CD4-positive, alpha-beta T cell treated with Interleukin-10 for 1 hour (primary cell): ENCODE measurements around the gene NEMF.
"Not testable (repeated sequence)": the region's sequence is repeated elsewhere in the genome, so short reads cannot be mapped to it uniquely, and the experiment has no call there.

Source experiments
- DNase-seq: peaks from one replicate; pipeline ENCODE4 v3.0.0-alpha.2; 2020

NEMF gene

DNA sequence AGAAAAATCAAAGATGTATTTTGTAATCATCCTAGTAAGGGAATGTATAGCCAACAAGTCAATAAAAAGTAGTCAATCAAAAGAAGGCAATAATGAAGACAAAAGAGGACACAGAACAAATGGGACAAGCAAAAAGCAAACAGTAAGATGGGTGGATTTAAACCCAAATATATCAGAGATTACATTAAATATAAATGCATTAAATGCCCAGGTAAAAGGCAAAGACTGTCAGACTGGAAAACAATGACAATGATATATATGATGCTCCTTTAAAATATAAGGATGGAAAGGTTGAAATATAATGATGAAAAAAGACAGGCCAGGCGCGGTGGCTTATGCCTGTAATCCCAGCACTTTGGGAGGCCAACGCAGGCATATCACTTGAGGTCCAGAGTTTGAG is 35.7 kb downstream of the NEMF start:
- no peak for DNase-seq

DNA sequence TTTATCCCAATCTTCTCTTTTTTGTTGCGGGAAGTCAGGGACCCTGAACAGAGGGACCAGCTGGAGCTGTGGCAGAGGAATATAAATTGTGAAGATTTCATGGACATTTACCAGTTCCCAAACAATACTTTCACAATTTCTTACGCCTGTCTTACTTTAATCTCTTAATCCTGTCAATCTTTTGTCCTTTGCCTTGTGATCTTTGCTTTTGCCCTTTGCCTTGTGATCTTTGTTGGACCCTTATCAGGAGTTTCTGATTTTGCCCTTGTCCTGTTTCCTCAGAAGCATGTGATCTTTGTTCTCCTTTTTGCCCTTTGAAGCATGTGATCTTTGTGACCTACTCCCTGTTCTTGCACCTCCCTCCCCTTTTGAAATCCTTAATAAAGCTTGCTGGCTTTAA is 36.5 kb downstream of the NEMF start:
- not testable (repeated sequence) for DNase-seq

DNA sequence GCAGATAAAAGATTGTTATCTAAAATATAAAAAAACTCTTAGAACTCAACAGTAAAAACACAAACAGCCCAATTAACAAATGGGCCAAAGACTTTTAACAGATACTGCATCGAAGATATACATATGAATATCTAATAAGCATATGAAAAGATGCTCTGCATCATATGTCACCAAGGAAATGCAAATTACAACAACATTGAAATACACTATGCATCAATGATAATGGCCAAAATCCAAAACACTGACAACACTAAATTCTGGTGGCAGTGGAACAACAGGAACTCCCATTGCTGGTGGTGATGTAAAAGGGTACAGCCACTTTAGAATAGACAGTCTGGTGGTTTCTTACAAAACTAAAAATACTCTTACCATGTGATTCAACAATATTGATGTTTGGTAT is 43.8 kb downstream of the NEMF start:
- no peak for DNase-seq

DNA sequence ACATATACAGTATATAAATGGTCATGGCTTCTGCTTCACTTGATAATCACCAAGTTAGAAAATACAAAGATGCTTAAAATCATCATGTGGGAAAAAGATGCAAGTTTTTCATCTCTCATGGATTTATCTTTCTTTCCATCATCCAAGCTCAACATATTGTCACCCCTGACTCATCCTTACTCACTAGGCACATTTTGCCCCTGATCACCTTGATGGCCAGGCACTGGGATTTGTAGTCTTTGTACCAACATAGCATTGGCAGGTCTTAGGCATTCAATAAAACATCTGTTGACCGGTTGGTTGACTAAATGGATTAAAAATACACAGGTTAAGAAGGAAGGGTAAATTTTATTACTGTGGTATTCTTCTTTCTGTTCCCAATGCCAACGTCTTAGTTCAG is 56.6 kb downstream of the NEMF start:
- DNase-seq = no peak

DNA sequence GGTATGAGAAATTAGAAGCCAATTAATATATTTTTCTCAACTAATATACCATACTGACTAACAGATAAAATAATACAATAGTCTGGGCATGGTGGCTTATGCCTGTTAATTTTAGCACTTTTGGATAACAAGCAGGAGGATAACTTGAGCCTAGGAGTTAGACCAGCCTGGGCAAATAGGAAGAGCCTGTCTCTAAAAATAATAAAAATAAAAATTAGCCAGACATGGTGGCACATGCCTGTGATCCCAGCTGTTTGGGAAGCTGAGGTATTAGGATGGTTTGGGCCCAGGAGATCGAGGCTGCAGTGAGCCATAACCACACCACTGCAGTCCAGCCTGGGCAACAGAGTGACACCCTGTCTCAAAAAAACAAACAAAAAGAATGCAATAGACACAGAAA is 60.0 kb downstream of the NEMF start:
- no peak for DNase-seq

DNA sequence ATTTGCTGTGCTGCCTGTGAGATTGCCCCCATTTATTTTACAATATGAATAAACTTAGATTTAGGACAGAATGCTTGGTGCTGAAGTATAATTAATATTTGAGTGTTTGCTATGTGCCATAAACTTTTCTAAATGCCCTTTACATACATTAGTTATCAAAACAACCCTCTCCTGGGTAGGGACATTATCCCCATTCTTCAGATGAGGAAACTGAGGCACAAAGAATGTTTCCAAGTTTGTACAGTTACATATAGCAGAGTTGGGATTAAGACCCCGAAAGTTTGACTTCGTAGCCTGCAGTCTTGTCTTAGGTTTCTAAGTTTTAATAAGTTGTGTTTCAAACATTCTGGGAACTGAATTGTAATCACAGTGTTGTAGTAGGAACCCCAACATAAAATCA is 66.3 kb downstream of the NEMF start:
- DNase-seq = no peak

DNA sequence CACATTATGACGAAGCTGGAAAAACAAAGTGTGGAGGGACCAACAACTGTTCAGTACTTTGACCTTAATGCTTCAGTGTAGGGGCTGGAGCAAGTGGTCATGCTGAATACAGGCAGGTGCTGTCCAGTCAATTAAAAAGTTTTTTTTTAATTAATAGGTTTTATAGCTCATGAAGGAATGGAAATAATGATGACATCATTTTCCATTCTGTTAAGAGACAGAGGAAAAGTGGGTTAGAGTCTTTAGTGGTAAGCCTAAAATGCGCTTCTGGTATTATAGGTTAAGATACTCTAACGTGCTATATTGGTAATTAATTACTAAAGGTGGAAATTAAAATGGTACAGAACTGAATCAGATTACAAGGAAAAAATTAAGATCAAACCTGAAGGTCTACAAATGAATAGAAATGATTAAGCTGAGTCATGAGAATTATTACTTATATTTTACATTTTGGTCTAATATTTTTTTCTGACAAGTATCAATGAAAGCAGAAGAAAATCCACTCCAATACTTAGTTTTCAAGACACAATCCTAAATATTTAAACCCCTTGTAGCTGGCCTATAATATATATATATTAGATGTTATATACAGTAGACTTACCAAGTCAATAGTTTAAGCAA is 69.1 kb downstream of the NEMF start:
- no peak for DNase-seq

DNA sequence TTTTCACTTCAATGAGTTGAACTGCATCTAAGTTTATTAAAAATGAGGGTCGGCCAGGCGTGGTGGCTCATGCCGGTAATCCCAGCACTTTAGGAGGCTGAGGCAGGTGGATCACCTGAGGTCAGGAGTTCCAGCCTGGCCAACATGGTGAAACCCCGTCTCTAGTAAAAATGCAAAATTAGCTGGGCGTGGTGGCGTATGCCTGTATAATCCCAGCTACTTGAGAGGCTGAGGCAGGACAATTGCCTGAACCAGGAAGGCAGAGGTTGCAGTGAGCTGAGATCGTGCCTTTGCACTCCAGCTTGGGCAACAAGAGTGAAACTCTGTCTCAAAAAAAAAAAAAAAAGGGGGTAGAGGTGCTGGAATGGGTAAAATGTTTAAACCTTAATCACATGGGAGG is 71.5 kb downstream of the NEMF start:
- DNase-seq = not testable (repeated sequence)

DNA sequence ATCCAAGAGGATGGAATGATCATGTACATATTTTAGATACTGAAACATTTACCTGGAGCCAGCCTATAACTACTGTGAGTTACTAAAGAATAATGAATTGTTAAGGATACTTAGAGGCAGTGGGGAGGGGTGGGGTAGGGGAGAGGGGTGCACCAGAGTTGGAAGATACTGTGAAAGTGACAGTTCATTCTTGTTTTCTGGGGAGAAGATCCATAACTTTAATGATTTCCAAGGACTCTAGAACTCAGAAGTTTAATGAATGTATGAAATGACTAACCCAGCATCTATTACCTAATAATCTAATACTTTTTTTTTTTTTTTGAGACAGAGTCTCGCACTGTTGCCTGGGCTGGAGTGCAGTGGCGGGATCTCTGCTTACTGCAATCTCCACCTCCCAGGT is 74.2 kb downstream of the NEMF start:
- DNase-seq = no peak

DNA sequence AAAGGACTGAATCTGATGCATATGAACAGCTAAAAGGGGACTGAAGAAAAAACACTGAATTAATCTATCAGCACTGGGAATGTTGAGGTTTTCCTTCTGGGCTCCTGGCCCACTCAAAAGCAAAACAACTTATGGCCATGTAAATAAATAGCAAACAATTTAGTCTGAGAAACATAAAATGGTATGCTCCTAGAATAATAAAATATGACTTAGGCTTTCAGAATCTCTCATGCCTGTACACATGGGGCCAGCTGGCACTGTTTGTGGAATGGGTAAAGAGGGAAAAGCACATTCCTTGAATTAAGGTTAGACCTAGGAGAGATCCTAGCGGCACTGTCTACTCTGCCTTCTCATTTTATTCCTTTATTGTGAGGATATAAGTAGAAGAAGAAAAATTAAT is 78.5 kb downstream of the NEMF start:
- DNase-seq = no peak

DNA sequence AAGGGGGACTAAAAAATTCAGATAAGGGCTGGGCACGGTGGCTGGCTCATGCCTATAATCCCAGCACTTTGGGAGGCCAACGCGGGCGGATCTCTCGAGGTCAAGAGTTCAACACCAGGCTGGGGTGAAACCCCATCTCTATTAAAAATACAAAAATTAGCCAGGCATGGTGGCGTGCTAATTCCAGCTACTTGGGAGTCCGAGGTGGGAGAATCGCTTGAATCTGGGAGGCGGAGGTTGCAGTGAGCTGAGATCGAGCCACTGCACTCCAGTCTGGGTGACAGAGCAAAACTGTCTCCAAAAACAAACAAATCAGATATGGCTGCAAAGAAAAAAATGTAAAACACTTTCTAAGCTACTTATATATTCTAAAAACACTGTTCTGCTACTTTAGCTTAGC is 80.9 kb downstream of the NEMF start:
- not testable (repeated sequence) for DNase-seq

DNA sequence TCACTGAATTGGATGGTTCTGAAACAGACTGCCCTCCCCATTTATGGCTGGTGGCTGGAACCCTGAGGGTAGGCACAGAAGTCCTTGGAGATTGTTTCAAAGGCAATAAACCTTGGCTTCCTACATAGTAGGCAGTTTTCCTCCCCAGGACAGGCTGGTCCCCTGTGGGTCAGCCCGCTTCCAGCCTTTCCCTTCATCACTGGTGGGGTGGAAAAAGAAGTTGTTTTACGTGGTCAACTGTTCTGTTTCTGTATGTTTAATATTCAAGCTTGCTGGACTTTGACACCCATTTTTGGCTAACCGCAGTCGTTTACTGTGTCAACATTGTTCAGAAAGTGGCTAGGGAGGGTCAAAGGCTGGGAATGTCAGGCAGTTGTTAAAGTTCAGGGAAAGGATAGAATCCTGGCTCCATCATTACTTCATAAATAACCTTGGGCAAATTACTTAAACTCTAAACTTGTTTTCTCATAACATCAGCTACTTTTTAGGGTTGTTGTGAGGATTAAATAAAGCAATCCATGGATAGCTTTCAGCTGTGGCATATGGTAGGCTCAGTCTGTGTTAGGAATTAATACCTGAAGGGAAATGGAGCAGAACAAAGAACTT is 82.3 kb downstream of the NEMF start:
- DNase-seq = no peak

DNA sequence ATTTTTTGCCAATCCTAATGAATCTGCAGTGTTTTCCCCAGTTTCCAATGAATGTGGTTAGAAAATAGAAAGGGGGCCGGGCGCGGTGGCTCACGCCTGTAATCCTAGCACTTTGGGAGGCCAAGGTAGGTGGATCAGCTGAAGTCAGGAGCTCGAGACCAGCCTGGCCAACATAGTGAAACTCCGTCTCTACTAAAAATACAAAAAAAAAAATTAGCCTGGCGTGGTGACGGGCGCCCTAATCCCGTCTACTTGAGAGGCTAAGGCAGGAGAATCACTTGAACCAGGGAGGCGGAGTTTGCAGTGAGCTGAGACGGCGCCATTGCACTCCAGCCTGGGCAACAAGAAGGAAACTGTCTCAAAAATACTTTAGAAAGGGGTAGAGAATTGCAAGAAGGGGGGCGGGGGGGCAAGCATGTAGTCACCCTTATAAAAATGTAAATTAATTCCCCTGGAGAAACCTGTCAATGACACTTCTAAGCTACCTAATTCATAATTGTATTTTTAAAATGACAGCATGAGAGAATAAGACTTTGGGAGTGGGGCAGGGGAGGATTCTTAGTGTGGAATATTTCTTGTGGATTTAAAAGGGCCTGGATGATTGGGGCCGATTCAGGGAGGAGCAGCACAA is 82.9 kb downstream of the NEMF start:
- DNase-seq = no peak

DNA sequence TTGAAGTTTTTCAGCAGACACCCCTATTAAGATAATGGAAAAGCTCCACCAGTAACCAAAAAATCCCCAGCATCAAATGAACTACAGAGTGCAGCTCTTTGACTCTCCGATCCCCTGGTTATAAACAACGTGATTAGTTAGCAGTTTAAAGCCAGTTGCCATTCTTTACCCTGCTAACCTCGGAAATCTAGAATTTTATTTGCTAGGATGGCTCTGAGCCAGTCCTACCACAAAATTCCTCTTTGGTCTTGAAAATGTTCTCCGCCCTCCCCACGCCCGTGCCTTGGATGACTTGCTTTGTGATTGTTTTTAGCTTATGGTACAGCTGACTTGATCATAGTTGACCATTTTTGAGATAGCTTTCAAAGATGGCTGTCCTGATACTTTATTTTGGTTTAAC is 83.4 kb downstream of the NEMF start:
- DNase-seq = no peak

DNA sequence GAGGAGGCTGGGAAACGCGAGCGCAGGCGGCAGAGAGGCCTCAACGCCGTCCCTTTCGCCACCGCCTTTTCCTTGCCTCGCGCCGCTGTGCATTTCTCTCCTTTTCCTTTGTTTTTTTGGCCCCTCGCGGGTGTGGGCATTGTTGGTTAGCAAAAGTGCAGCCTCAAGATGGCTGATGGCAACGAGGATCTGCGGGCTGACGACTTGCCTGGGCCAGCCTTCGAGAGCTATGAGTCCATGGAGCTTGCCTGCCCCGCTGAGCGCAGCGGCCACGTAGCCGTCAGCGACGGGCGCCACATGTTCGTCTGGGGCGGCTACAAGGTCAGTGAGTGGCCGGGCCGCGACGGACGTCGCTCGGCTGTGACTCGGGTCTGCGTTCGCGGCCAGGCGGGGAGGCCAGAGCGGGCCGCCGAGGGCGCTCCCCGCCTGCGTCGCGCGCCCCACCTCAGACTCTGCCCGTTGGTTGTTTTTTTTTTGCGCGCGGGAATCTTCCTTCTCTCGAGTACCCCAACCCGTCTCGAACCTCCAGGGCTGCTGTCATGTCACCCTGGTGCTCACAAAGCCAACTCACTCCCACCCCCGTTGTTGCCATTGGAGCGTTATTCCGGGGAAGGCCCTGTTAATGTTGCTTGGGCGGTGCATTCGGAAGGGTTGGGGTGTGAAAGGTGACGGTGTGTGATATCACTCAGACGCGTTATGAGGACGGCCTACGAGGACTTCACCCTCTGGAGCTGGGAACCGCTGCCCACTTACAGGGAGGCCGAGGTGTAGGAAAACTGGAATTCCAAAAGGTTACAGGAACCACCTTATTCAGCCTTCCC is 84.1 kb downstream of the NEMF start:
- DNase-seq = peak; percentile 81

DNA sequence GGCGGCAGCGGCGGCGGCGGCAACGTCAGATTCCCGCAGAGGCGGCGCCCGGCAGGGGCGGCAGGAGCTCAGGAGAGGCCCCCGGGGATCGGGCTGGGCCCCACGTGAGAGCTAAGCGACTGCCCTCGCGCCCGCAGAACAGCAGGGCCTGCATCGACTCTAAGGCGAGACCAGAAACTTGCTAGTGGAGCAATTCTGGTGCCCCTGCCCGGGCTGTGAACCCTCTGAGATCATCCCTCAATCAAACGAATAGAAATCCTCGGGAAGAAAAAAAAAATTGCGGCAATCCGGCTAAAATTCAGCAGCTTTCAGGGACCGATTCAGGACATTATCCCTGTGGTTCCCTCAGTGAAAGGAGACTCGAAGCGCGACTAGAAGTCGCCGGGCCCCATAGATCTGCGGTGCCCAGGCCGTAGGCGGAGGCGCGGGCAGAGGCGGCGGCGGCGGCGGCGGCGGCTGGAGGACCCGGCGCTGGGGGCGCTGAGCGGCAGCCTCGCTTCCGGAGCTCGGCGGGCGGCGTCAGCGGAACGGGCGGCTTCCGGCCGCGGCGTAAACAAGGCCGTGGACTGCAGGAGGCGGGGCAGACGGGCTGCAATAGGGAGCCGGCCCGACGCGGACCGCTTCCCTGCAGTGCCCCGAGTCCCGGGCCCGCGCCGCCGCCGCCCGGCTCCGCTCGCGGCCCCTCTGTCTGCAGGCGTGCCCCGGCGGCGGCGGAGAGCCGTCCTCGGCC is 84.9 kb downstream of the NEMF start, which contains the start of gene KLHDC2:
TSS of gene KLHDC2 (plus strand) at position 583 of the 730 bp plus-strand sequence. CDS start 316 bp downstream, outside the sequence.
- peak; percentile 89 for DNase-seq

DNA sequence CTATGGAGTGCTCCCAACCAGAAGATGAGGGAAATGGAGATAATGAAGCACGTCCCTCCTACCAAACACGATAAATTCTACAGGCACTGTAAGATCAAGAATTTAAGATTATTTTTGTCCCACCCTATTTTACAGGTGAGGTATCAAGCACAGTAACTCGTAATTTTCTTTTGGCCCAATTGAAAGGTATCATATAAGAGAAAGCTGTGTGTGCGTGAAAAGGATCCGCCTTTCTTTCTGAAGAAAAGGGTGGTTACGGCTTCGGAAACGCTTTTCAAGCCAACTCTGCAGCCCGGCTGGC is 85.4 kb downstream of the NEMF start:
- DNase-seq = no peak

DNA sequence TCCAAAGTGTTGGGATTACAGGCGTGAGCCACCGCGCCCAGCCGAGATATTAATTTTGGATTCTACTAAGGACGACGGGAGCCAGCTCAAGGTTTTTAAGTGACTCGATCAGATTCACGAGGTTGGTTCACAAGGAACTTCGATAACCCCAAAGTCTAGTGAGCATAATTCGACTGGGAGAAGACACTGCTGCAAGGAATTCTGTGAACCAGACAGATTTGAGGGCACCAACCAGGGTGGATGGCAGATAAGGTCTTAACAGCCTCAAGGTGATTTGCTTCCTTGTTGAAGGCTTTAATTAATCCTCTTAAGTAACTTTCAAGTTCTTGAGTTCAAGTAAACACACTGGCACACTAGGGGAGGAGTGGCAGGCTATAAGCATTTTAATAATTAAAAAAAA is 85.7 kb downstream of the NEMF start:
- no peak for DNase-seq

DNA sequence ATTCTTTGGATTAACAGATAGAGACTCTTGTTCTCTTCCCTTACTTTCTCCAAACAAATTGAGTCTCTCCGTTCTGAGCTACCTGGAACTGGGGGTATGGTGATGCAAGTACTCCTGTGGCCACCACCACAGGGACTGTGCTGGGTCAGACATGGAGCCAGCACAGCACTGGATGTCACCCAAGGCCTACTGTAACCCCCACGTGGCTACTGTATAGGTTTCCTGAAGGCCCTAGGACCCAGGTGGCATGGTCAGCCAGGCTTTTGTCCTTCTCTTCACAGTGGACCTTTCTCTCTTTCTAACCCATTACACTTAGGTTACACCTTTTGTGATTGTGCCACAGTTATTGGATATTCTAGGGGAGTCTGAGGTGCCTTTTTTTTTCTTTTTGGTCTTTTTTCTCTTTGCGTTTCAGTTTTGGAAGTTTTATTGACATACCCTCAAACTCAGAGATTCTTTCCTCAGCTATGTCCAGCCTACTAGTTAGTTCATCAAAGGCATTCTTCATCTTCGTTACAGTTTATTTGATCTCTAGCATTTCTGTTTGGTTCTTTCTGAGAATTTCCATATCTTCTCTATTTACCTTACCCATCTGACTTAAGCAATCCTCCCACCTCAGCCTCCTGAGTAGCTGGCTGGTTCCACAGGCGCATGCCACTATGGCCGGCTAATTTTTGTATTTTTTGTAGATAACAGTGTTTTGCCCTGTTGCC is 90.6 kb downstream of the NEMF start:
- no peak for DNase-seq

DNA sequence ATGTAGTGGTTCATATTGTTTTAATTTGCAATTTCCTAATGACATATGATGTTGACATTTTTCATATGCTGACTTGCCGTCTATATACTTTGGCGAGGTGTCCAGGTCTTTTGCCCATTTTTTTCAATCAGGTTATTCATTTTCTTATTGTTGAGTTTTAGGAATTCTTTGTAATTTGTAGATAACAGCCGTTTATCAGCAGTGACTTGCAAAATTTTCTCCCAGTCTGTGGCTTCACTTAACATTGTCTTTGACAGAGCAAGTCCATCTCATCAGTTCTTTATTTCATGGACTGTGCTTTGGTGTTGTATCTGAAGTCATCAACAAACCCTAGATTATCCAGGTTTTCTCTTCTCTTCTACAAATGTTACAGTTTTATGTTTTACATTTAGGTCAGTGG is 97.2 kb downstream of the NEMF start:
- no peak for DNase-seq

DNA sequence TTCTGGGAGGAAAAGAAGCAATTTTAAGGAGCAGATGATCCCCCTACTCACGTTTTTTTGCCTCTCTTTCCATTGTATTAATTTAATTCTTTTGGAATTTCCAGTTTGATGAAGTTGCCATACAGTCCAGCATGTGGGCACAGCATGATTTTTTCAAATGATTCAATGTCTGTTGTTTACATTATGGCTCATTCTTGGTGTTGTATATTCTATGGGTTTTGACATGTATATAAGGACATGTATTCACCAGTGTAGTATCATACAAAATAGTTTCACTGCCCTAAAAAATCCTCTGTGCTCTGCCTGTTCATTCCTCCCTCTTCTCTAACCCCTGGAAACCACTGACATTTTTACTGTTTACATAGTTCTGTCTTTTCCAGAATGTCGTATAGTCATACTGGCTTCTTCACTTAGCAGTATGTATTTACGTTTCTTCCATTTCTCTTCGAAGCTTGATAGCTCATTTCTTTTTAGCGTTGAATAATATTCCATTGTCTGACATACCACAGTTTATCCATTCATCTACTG is 98.0 kb downstream of the NEMF start:
- DNase-seq = no peak

DNA sequence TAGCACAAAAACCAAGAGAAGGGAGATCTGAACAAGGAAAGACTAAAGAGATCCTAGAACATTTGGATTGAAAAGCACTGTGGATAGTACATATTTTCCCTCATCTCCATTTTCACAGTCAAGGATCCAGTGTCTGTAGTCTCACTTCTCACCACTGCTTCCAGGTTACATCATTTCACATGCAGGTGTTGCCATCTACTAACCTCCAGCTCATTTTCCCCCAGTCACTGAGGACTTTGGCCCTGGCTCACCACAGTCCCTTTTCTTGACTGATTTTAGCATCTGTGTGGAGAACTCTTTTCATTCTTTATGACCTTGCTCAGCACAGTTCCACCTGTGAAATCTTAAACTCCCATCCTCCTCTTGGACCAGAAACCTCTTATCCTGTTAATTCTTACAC is 106.1 kb downstream of the NEMF start:
- not testable (repeated sequence) for DNase-seq
